UCSD-AML1 (cell line): Measurements from ENCODE around the gene DAB1.

Experiments
- DNase-seq: peaks from one replicate; lab custom pipeline; 2025; ENCODE audit not compliant: unreplicated experiment; lab: John Stamatoyannopoulos, UW

Gene DAB1

GRCh38 chr1:56963667-56964066 lies 460.2 kb downstream of the DAB1 start:
- no peak for DNase-seq

- DNase-seq, result no peak
Measured at GRCh38 chr1:56961426-56961825, 462.4 kb downstream of the DAB1 start.

GRCh38 chr1:56958526-56958925 lies 465.3 kb downstream of the DAB1 start:
- DNase-seq, result no peak

- DNase-seq, result no peak
Measured at GRCh38 chr1:56957931-56958330, 465.9 kb downstream of the DAB1 start.

GRCh38 chr1:56954664-56955063 lies 469.2 kb downstream of the DAB1 start:
- DNase-seq, result no peak

- DNase-seq, result no peak
Measured at GRCh38 chr1:56953386-56953785, 470.5 kb downstream of the DAB1 start.

- DNase-seq, result no peak
Measured at GRCh38 chr1:56952501-56952900, 471.4 kb downstream of the DAB1 start.

- no peak for DNase-seq
Measured at GRCh38 chr1:56948403-56949023, 475.3 kb downstream of the DAB1 start.
